Activated B cell treated with CpG ODN at 0.5 μM for 24 hours (primary cell): ENCODE data around the gene MYO10. TPM values are rescaled to one million over a fixed set of nuclear protein-coding genes. Genes with fewer than 3 reads are reported as not detected.

Experiments used
- ATAC-seq: fragments of 200-7000 bp; cut with Tn5 transposase; one replicate; pipeline ENCODE4 v1.10.0; 2021; ENCODE audit warnings: low read depth, mild to moderate bottlenecking, moderate library complexity
- CTCF ChIA-PET: fragments of 350-600 bp; sonication (Branson Sonifier 250); formaldehyde crosslinking; loops from one replicate; lab custom pipeline; 2021; ENCODE audit warnings: antibody characterized with exemption; lab: Charles Lee
- POLR2A ChIA-PET: fragments of 350-600 bp; sonication (Branson Sonifier 250); formaldehyde crosslinking; loops from one replicate; lab custom pipeline; 2021; ENCODE audit warnings: antibody characterized with exemption; lab: Charles Lee
- DNase-seq: peaks from one replicate; pipeline ENCODE4 v3.0.0; 2022
- H3K27ac Mint-ChIP-seq: one replicate; pipeline ENCODE4 v1.8.0; 2020; ENCODE audit warnings: mixed read lengths
- H3K27me3 Mint-ChIP-seq: one replicate; pipeline ENCODE4 v1.8.0; 2021; ENCODE audit warnings: mixed read lengths
- H3K36me3 Mint-ChIP-seq: one replicate; pipeline ENCODE4 v1.8.0; 2021; ENCODE audit warnings: low read depth, mixed read lengths
- H3K4me1 Mint-ChIP-seq: one replicate; pipeline ENCODE4 v1.8.0; 2021; ENCODE audit warnings: mixed read lengths
- H3K4me3 Mint-ChIP-seq: one replicate; pipeline ENCODE4 v1.8.0; 2020; ENCODE audit warnings: mild to moderate bottlenecking, mixed read lengths
- H3K9me3 Mint-ChIP-seq: one replicate; pipeline ENCODE4 v1.8.0; 2020; ENCODE audit warnings: mixed read lengths
- intact Hi-C: fragments of 100-400 bp; cut with micrococcal nuclease; formaldehyde crosslinking; loops from one replicate; pipeline ENCODE4 v1.15.1; 2024
- total RNA-seq: library from RNA; stranded (reverse); gene quantifications from 2 replicates; pipeline ENCODE4 v1.2.3, GENCODE V29; 2022
- TF ChIP-seq, protein P1 (sequence below): fragments of 200-600 bp; IDR thresholded peaks from one replicate; pipeline ENCODE4 v1.8.0; 2022; ENCODE audit warnings: antibody characterized with exemption, mild to moderate bottlenecking

MYO10 gene
- total RNA-seq, 1 donor from 2014 or later = 0.13 TPM

DNA sequence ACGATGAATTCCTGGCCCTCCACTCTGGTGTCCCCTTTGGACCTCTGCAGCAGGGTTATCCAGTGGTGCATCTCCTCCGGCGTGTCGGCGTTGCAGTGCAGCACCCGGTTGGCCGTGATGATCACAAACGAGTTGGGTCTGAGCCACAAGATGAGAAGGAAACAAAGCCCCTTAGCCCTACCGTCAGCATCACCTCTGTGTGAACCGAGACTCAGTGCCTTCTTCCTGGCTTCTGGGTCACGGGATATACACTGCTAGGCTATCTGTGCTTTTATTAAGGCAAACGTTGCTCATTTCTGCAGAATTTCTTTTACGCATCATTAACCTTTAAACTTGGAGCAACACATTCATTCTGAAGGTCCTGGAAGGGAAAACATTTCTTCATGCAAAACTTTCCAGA lies 254.2 kb downstream of the MYO10 start:
- H3K9me3 Mint-ChIP-seq = no peaks in the 10 kb centered on the region
- H3K36me3 Mint-ChIP-seq = no peaks in the 10 kb centered on the region
- H3K4me1 Mint-ChIP-seq = no peaks in the 10 kb centered on the region
- no peak overlapping the region for H3K27ac Mint-ChIP-seq
- intact Hi-C loops = no loop called here
- ATAC-seq = no peak
- no peak overlapping the region for H3K4me3 Mint-ChIP-seq
- H3K27me3 Mint-ChIP-seq = no peaks in the 10 kb centered on the region
- TF ChIP-seq, protein P1, sequence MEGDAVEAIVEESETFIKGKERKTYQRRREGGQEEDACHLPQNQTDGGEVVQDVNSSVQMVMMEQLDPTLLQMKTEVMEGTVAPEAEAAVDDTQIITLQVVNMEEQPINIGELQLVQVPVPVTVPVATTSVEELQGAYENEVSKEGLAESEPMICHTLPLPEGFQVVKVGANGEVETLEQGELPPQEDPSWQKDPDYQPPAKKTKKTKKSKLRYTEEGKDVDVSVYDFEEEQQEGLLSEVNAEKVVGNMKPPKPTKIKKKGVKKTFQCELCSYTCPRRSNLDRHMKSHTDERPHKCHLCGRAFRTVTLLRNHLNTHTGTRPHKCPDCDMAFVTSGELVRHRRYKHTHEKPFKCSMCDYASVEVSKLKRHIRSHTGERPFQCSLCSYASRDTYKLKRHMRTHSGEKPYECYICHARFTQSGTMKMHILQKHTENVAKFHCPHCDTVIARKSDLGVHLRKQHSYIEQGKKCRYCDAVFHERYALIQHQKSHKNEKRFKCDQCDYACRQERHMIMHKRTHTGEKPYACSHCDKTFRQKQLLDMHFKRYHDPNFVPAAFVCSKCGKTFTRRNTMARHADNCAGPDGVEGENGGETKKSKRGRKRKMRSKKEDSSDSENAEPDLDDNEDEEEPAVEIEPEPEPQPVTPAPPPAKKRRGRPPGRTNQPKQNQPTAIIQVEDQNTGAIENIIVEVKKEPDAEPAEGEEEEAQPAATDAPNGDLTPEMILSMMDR = no peak
- no peak for DNase-seq
- CTCF ChIA-PET = no interaction called here
- POLR2A ChIA-PET = no interaction called here

DNA sequence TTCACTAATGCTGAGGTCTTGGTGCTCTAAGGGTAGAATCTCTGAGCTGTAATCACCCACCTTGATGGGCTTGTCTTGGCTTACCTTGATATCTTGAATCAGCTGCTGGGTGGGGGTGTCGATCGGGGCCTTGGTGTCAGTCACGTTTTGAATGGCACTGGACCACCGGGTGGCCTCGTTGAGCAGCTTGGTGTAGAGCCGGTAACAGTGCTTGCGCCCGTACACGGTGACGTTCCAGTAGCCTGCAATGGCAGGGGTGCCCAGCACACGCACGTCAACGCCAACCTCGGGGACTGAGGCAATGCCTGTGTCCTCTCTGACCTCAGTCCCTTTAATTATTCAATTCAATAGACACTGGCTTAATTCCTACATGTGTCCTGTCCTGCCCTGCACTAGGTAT lies 256.2 kb downstream of the MYO10 start:
- ChIA-PET CTCF (no interaction called here), POLR2A (no interaction called here)
- no peak overlapping the region for H3K4me3 Mint-ChIP-seq
- intact Hi-C loops = no loop called here
- H3K36me3 Mint-ChIP-seq = no peaks in the 10 kb centered on the region
- no peak overlapping the region for H3K27ac Mint-ChIP-seq
- H3K27me3 Mint-ChIP-seq = no peaks in the 10 kb centered on the region
- ATAC-seq (no peak), DNase-seq (no peak)
- TF ChIP-seq, protein P1 = no peak
- no peaks in the 10 kb centered on the region for H3K4me1 Mint-ChIP-seq
- no peaks in the 10 kb centered on the region for H3K9me3 Mint-ChIP-seq

DNA sequence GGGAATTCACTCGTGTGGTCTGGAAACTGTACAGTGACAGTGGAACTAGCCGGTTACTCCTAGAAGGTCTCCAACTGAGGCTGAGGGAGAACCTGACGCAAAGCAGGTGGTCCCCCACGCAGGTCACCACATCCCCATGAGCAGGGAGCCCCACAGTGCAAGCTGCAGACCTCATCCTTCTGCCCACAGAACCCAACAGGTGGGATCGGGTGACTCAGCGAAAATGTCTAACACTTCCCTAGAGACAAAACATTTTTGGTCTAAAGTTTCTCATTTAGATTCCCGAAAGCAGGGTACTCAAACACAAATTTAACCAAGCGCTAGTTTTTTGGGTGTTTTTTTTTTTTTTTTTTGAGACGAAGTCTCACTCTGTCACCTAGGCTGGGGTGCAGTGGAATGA lies 256.9 kb downstream of the MYO10 start:
- CTCF ChIA-PET = no interaction called here
- POLR2A ChIA-PET = no interaction called here
- no peak overlapping the region for H3K27ac Mint-ChIP-seq
- H3K9me3 Mint-ChIP-seq = no peaks in the 10 kb centered on the region
- no peak overlapping the region for H3K4me3 Mint-ChIP-seq
- TF ChIP-seq, protein P1 = no peak
- intact Hi-C loops = no loop called here
- no peaks in the 10 kb centered on the region for H3K36me3 Mint-ChIP-seq
- H3K4me1 Mint-ChIP-seq = no peaks in the 10 kb centered on the region
- DNase-seq (no peak), ATAC-seq (no peak)
- no peaks in the 10 kb centered on the region for H3K27me3 Mint-ChIP-seq

DNA sequence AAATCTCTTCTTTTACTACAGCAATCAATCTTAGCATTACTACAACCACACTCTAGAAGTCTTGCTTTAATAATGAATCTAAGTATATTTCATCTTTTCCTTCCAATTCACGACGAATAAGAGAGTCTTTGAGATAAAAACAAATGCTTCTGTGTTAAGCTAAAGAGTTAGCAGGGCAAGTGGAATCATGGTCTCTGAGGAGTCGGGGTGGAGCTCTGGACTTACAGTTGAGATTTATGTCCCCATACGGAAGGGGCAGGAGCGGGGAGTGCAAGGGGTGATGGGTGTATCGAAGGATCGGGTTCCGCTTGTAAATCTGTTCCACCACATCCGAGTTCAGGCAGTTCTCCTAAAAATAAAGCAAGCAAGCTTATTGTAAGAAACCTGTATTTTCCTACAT lies 260.3 kb downstream of the MYO10 start:
- intact Hi-C loops = no loop called here
- TF ChIP-seq, protein P1 = no peak
- H3K9me3 Mint-ChIP-seq = no peaks in the 10 kb centered on the region
- H3K27me3 Mint-ChIP-seq = no peaks in the 10 kb centered on the region
- POLR2A ChIA-PET = no interaction called here
- no peak for DNase-seq
- no peak overlapping the region for H3K4me3 Mint-ChIP-seq
- ATAC-seq = no peak
- H3K27ac Mint-ChIP-seq = no peak overlapping the region
- H3K4me1 Mint-ChIP-seq = no peaks in the 10 kb centered on the region
- CTCF ChIA-PET = no interaction called here
- no peaks in the 10 kb centered on the region for H3K36me3 Mint-ChIP-seq

DNA sequence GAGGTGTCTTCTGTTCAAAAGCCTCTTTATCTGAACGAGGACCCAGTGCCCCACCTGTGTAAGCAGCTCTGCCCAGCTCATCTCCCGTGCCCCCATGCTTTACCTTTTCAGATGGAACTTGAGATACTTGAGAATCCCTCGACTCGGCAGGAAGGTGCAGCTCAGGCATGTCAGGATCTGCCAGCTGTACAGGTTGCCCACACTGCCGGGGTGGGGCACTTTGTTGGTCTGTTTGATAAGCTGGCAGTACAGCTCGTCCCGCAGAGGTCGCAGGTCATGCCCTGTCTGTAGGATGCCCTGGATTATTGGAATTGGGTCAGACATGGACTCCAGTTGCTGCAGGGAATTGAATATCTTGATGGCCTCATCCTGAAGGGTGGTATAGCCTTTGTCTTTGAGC lies 261.3 kb downstream of the MYO10 start:
- H3K27ac Mint-ChIP-seq = no peak overlapping the region
- no peaks in the 10 kb centered on the region for H3K4me1 Mint-ChIP-seq
- TF ChIP-seq, protein P1 = no peak
- H3K27me3 Mint-ChIP-seq = no peaks in the 10 kb centered on the region
- intact Hi-C loops = no loop called here
- ChIA-PET POLR2A (no interaction called here), CTCF (interaction anchor here (0.9 kb wide), 1 partner anchor 12 kb away, joined by 3 read pairs; no protein-coding TSS in a partner anchor)
- no peak for ATAC-seq
- no peaks in the 10 kb centered on the region for H3K9me3 Mint-ChIP-seq
- no peak overlapping the region for H3K4me3 Mint-ChIP-seq
- no peaks in the 10 kb centered on the region for H3K36me3 Mint-ChIP-seq
- DNase-seq = no peak
